Upper lobe of right lung (tissue), 1 donor: Measurements from ENCODE around the gene CIC. TPM values are rescaled to one million over a fixed set of nuclear protein-coding genes. Genes with fewer than 3 reads are reported as not detected.

ENCODE experiments used
- ATAC-seq: fragments of 200-7000 bp; cut with Tn5 transposase; one replicate; pipeline ENCODE4 v1.9.1; 2020; ENCODE audit warnings: mild to moderate bottlenecking, moderate library complexity
- DNase-seq: peaks from one replicate; pipeline ENCODE4 v3.0.0-alpha.2; 2020
- H3K27ac ChIP-seq: fragments of 200-600 bp; one replicate; pipeline ENCODE4 v1.8.0; 2022
- H3K27me3 ChIP-seq: fragments of 200-600 bp; one replicate; pipeline ENCODE4 v1.8.0; 2022; ENCODE audit warnings: mild to moderate bottlenecking
- H3K36me3 ChIP-seq: fragments of 200-600 bp; one replicate; pipeline ENCODE4 v1.8.0; 2022
- H3K4me1 ChIP-seq: fragments of 200-600 bp; one replicate; pipeline ENCODE4 v1.8.0; 2022
- H3K4me3 ChIP-seq: fragments of 200-600 bp; one replicate; pipeline ENCODE4 v1.8.0; 2022; ENCODE audit warnings: mild to moderate bottlenecking
- H3K9me3 ChIP-seq: fragments of 200-600 bp; one replicate; pipeline ENCODE4 v1.8.0; 2022
- intact Hi-C: fragments of 100-400 bp; cut with DNase I; formaldehyde crosslinking; loops from one replicate; pipeline ENCODE4 v1.11.0; 2022
- total RNA-seq: library from RNA; stranded (reverse); fragmentation: NEBNext Ultra II Directional; extraction: Animal tissue kit (Norgen Biotek cat#: 25700); gene quantifications from one replicate; pipeline ENCODE4 v1.2.1, GENCODE V29; 2021
- TF ChIP-seq, protein P1 (sequence below): fragments of 200-600 bp; IDR thresholded peaks from one replicate; pipeline ENCODE4 v1.8.0; 2022; ENCODE audit warnings: antibody characterized with exemption
- donor health status: DM: no; HTN: yes; CAD: no; lungs with severe emphysema.

CIC gene
- total RNA-seq, 1 donor from 2014 or later: 76.7 TPM

DNA sequence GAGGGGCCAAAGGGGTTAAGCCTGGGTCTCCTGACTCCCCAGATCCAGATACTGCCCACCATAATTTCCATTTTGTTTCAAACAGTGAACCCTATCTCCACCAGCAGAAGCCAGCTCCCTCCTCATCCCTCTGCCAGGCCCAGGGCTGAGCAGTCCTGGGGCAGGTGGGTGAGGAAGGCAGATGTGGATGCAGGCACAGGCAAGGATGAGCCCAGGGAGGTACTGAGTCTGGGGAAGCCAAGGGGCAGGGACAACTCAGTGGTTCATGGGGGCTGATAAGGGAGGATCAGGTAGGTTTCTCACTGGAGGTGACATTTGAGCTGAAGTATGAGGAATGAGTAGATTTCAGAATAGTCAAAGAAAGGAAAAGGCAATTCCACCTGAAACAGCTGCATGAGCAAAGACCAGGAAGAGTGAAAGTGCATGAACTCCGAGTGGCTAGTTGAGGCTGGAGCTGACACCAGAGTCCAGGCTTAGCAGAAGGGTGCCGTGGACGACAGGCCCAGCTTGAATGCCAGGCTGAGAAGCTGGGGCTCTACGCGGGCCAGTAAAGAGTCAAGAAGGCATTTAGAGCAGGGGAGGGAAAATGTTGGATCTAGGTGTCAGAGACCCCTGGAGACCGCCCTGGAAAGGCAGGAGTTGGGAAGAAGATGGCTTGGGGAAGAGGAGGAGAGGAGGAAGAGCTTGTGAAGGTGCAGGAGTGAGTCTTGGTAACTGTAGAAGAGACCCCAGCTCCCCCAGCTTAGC is 10.3 kb downstream of the CIC start:
- intact Hi-C loops: no loop called here
- H3K9me3 ChIP-seq: no peaks in the 10 kb centered on the region
- ATAC-seq: no peak
- TF ChIP-seq, protein P1, sequence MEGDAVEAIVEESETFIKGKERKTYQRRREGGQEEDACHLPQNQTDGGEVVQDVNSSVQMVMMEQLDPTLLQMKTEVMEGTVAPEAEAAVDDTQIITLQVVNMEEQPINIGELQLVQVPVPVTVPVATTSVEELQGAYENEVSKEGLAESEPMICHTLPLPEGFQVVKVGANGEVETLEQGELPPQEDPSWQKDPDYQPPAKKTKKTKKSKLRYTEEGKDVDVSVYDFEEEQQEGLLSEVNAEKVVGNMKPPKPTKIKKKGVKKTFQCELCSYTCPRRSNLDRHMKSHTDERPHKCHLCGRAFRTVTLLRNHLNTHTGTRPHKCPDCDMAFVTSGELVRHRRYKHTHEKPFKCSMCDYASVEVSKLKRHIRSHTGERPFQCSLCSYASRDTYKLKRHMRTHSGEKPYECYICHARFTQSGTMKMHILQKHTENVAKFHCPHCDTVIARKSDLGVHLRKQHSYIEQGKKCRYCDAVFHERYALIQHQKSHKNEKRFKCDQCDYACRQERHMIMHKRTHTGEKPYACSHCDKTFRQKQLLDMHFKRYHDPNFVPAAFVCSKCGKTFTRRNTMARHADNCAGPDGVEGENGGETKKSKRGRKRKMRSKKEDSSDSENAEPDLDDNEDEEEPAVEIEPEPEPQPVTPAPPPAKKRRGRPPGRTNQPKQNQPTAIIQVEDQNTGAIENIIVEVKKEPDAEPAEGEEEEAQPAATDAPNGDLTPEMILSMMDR: no peak
- H3K27ac ChIP-seq: peak overlapping the region; percentile 80
- H3K4me1 ChIP-seq: peaks cover 71% of the 10 kb centered on the region
- no peaks in the 10 kb centered on the region for H3K27me3 ChIP-seq
- peaks cover 10% of the 10 kb centered on the region for H3K36me3 ChIP-seq
- H3K4me3 ChIP-seq: peak overlapping the region; percentile 83
- no peak for DNase-seq

DNA sequence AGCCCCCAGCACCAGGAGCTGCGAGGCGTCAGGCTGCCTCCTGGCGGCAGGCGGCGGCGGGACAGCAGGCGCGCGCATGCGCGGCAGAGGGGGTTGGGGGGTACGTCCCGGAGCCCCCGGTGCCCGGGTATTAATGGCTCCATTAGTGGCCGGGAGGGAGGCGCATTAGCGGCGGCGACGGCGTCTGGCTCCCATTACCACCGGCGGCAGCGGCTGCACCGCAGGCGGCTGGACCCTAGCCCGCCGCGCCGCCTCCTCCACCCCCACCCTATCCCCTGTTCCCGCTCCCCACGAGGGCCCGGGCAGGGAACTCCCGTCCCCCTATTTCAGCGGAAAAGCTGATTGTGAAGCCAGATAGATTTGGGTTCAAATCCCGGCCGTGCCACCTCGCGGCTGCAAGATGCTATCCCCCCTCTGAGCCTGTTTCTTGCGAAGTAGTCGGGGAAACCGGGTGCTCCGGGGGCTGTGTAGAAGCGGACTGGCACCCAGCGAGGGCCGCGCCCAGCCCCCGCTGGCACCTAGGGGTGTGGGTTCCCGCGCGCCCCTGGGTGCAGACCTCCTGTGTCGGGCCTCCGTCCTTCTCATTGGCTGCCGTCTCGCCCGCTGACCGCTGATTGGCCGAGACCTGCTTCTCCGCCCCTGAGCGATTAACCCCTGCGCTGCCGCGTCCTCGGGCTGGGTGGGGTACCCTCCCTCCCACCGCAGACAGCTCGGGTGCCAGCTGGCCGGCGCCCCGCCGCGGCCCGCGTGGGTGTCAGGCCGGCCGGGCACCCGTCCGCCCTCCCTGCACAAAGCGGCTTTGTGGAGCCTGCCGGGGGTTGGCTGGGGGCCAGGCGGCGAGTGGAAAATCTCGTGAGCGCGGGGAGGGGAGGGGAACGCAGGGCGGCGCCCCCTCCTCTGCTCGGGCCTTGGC is 11.1 kb downstream of the CIC start:
- Histone ChIP-seq H3K4me1 (peaks cover 68% of the 10 kb centered on the region), H3K27ac (peak overlapping the region; percentile 80)

DNA sequence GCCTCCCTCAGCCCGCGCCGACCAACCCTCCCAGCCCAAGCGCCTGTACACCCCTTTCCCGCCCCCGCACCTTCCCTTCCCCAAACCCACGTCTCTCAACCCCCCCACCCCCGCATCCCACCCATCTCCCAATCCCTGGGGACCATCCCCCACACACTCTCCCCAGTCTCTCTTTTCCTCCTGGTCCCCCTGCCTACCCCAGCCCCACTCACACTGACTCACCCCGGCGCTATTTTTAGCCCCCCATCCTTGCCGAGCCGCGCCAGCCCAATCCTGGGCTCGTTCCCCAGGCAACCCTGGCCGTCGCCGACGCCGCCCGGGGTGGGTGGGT is 11.7 kb downstream of the CIC start:
- DNase-seq (no peak), ATAC-seq (no peak)
- H3K9me3 ChIP-seq: no peaks in the 10 kb centered on the region
- intact Hi-C loops: no loop called here
- H3K36me3 ChIP-seq: no peaks in the 10 kb centered on the region
- TF ChIP-seq, protein P1: no peak
- peak overlapping the region; percentile 83 for H3K4me3 ChIP-seq
- H3K4me1 ChIP-seq: peaks cover 72% of the 10 kb centered on the region
- H3K27ac ChIP-seq: peak overlapping the region; percentile 80
- no peaks in the 10 kb centered on the region for H3K27me3 ChIP-seq

More for the DNA sequence above, 11.1 kb downstream of the CIC start:
- intact Hi-C loops: no loop called here
- peak; percentile 93 for DNase-seq
- Histone ChIP-seq H3K36me3 (peaks cover 2% of the 10 kb centered on the region), H3K9me3 (no peaks in the 10 kb centered on the region), H3K4me3 (peak overlapping the region; percentile 83), H3K27me3 (no peaks in the 10 kb centered on the region)
- TF ChIP-seq, protein P1: peak; percentile 92
- ATAC-seq: peak; percentile 60

DNA sequence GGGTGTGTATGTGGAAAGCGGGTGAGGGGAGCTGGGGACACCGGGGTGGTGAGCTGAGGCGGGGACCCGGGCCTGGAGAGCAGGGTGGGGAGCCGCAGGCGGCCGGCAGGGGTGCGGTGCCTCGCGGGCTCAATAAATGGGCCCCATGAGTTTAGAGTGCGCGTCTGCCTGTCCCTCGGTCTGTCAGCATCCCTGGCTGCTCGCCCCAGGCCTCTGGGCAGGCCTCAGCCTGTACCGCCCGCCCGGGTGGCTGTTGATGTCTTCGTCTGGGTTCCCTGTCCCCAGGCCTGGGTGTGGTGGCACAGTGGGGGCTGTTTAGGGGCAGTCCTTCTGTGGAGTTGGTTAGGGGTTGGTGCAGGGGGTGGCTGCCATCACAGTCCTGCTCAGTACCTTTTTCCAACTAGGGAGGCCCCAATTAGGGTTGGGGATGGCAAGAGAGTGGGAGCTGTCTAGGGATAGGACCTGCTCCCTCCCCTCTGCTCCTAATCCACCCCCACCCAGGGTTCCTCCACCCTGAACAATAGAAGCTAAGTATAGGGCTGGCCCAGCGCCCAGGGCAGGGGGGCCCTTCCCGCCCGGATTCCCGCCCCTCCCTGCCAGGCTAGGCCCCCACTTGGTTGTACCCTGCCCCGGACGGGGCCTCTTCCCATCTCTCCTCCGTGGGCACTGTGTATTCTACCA is 12.2 kb downstream of the CIC start:
- Histone ChIP-seq H3K9me3 (no peaks in the 10 kb centered on the region), H3K4me1 (peaks cover 72% of the 10 kb centered on the region), H3K36me3 (no peaks in the 10 kb centered on the region), H3K4me3 (peak overlapping the region; percentile 83), H3K27me3 (no peaks in the 10 kb centered on the region), H3K27ac (peak overlapping the region; percentile 80)
- ATAC-seq (no peak), DNase-seq (no peak)
- intact Hi-C loops: no loop called here
- TF ChIP-seq, protein P1: no peak

DNA sequence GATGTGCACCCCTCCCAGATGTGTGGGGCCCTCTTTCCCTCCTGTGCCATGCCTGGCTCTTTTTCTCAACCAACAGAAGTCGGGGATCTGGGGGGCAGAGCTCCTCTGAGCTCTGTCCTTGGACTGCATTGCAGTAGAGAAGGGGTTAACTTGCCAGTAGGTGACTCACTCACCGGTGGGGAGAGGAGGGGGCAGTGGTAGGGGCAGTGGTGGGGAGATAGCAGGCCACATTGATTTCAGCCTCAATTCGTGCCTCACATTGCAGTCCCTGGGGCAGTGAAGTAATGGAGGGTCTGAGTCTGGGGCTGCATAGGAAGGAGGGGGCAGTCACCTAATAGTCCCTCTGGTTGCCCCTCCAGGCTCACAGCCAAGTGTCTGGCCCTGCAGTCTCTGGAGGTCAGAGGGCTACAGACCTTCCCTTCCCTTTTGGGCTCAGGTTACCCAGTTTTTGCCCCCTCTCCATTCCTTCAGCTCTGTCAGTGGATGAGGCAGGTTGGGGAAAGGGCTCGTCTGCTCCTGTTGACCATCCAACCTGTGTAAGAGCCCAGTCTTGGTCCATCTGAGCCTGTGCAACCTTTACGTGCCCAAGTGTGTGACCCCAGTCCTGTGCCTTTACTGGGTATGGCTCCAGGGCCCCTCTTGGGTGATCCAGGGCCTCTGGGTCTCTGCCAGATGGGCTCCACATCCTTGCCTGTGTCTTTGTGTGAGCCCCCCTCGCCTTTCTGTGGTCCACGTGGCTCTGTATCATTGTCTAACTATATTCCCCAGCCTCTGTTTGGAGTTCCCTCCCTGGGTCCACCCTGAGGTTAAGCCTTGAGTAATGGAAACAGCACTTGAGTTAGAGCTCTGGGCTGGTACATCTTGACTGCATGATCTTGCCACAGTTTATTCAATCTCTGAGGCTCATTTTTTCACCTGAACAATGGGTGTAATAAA is 13.0 kb downstream of the CIC start:
- Histone ChIP-seq H3K27me3 (no peaks in the 10 kb centered on the region), H3K4me3 (peak overlapping the region; percentile 83), H3K27ac (peak overlapping the region; percentile 80), H3K4me1 (peaks cover 67% of the 10 kb centered on the region), H3K9me3 (no peaks in the 10 kb centered on the region), H3K36me3 (peaks cover 4% of the 10 kb centered on the region)
- no peak for DNase-seq
- ATAC-seq: no peak
- TF ChIP-seq, protein P1: no peak
- intact Hi-C loops: no loop called here
